HT1080 (cell line): Measurements from ENCODE around the gene PAIP2B. TPM values are rescaled to one million over a fixed set of nuclear protein-coding genes. Genes with fewer than 3 reads are reported as not detected.
"Not testable (repeated sequence)": the region's sequence is repeated elsewhere in the genome, so short reads cannot be mapped to it uniquely, and the experiment has no call there.

Experiments used
- DNase-seq: peaks from one replicate; pipeline ENCODE4 v3.0.0-alpha.2; 2015; ENCODE audit warnings: low read depth
- polyA plus RNA-seq, 2 experiments: library from polyadenylated mRNA; depleted of rRNA; stranded (reverse); fragments of >200 nt; gene quantifications; 2 replicates each; pipeline ENCODE4 v1.2.3, GENCODE V29; 2015
- total RNA-seq: library from RNA; depleted of rRNA; stranded (reverse); fragments of >200 nt; shearing (Covaris generic); gene quantifications from 2 replicates; pipeline ENCODE4 v1.2.3, GENCODE V29; 2014; rRNA removed

Gene PAIP2B
- total RNA-seq = 0.08 and 0.10 TPM in 2 replicates
- 0.30 and 0.36 TPM in 2 replicates for polyA plus RNA-seq (2015; cell fraction: cytosol; rRNA removed)
- 0.17 and 0.29 TPM in 2 replicates for polyA plus RNA-seq (2015; cell fraction: nucleus; rRNA removed)

DNA sequence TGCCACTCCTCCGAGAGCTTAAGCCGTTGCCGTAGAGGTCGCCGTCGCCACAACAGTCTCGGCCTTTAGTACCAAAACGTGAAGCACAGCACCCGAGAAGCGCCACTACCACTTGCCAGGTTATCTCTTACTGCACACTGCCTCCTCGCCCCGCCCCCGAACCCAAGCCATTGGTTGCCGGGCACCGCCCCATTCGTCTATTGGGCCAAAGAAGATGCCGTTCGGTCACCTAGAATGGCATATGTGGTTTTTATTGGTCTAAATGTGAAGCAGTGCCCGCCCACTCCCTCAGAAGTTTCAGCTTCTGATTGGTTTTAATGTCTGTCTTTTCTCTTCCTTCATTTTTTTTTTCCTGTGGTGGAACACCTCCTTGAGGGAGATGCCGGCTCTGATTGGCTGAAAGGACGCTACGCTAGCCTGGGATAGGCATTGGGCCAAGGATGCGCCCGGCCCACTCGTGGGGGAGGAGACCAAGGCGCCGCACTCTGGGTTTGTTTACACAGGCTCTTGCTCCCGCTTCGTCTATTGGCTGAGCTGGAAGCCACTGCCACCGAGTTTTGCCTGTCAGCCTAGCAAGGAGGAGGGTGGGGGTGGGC, at the start of gene PAIP2B:
PAIP2B (minus strand) TSS at position 139 of the 596 bp plus-strand sequence. CDS start 24,514 bp downstream, outside the sequence.
- DNase-seq = peak; percentile 100

DNA sequence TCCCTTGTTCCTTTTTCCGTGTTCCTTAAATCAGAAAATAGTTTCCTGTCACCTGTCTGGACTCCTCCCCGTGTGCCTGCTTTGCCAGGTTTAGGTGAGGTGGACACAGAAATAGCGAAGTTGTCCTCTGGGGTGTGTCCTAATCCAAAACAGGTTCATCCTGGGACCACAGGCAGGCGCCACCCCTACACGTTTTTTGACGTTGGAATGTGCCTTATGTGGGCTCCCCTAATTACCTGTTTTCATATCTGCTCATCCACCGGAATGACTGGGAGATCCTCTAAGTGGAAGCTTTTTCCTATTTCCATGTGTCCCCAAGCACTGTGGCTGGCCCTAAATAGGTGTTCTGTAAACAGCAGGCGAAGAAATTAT, 49.0 kb upstream of the PAIP2B start:
- no peak for DNase-seq

DNA sequence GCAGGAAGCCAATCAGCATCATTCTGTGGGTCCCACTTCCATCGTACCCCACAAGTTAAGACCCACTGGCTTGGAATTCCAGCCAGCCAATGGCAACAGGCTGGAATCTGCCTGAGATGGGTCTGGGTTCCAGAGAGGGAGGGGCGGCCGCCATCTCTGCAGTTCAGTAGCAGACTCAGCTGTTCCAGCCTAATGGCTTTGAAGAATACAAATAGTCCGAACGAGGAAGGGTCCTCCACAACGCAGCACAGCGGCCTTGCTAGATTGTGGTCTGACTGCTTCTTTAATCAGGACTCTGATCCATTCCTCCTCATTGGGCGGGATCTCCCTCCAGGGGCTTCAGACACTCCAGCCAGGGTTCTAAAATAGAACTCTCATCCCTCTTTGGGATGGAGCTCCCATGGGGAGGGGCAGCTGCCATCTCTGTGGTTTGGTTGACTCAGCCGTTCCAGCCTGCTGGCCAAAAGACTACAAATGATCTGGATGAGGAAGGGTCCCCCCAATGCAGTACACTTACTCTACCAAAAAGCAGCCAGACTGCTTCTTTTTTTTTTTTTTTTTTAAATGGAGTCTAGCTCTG, 42.7 kb upstream of the PAIP2B start:
- no peak for DNase-seq

DNA sequence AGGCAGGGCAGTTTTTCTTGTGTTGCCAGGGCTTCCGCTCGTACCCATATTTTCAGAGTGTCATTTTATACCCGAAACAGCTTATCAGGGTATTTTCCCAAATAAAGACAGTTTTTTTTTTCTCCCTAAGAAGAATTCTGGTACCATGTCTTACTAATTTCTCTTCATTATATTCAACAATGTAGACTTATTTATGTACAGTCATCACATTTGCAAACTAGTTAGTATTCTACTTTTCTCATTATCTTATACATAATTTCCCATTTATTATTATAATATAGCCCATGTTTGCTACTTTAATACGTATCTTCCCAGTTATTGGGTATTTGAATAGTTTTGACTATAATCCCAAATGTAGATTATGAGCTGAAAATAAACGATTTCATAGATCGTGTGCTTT, 36.5 kb upstream of the PAIP2B start:
- no peak for DNase-seq

GRCh38 chr2:71261534-71261933, 34.6 kb upstream of the PAIP2B start:
- no peak for DNase-seq

DNA sequence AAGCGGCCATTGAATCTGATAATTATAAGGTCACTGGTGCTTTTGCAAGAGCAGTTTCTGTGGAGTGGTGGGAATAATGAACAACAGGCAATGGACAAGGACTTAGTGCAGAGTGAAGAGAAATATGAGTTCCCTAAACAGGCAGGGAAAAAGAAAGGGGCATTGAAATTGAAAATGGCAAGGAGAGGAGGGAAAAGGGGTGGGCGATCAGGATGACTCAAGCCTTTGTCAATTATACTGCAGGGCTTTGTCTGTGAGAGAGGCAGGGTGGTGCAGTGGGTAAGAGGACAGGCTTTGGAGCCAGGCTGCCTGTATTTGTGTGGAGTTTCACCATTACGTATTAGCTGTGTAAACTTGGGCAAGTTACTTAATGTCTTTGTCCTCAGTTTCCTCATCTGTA, 29.5 kb upstream of the PAIP2B start:
- DNase-seq = no peak

DNA sequence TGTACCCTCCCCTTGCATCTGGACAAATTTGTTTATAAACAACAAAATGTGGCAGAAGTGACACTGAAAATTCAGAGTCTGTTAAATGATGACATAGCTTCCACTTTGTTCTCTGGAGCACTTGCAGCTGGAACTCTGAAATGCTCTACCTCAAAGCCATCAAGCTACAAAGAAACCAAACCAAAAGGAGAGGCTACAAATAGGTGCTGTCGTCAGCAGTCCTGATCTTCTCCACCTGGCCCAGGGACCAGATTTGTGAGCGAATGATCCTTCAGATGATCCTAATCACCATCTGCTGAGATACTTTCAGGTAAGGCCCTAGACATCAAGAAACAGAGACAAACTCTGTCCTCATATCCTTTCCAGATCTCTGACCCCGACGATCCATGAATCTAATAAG, 27.9 kb upstream of the PAIP2B start:
- no peak for DNase-seq

DNA sequence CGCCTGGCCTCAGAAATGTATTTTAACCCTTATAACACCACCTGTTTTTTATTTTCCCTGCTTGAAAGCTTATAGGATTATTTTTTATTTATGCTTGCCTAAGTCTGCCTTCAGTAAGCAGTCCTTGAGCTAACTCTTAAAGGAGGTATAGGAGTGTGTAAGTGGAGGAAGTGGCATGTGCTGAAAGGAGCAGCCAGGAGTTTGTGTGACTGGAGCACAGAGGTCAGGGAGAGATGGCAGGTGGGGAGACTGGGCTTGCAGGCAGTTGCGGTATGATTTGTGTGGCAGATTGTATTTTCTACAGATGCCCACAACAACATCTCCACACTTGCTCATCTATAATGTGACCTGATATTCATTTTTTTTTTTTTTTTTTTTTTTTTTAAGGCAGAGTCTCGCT, 27.2 kb upstream of the PAIP2B start:
- DNase-seq = no peak

DNA sequence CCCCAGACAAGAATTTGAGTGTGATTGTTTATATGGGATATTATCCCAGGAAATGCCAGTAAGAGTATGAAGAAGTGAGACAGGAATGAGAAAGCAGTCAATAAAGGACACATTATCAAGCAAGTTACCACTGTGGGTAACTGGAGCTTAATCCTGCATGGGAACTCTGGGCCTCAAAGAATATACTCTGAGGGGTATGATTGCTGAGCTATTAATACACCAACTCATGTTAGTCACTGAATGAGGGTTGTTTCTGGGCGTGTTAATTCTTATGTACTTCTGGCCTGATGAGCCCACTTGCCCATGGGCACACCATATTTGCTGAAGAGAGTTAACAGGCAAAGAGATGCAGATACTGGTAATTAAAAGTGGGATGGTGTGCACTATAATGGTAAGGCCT, 26.6 kb upstream of the PAIP2B start:
- DNase-seq = no peak

DNA sequence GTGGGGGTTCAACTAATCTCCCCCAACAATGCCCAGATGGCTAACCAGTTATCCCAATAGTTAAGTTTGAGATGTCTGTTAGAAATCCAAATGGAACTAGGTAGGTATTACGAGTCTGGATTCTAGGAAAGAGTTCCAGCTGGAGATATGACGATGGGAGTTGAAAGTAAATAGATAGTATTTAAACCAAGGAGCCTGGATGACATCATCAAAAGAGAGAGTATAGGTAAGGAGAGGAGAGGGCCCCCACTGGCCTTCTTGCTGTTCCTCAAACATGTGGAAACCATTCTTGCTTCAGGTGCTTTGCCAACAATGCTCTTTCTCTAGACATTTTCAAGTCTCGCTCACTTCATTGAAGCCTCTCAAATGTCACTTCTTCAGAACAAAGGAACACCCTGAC, 26.0 kb upstream of the PAIP2B start:
- no peak for DNase-seq

- DNase-seq = no peak
These were observed 24.0 kb upstream of the PAIP2B start for GRCh38 chr2:71250935-71251334.

DNA sequence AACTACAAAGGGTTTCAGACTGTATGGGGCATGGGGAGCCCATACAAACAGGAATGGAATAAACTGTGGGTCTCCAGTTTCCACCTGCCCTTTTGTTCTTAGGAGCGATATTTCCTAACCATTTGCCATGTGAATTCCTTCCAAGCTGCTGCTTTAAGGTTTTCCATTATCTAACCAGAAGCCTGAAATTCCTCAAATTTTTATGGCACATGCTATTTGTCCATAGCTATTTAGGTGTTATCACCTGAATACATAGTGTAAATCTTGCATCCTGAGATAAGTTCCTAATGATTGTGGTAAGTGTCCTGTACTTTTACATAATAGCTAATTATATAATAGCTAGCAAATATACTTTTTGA, 17.4 kb upstream of the PAIP2B start:
- no peak for DNase-seq

GRCh38 chr2:71243634-71244301, 16.9 kb upstream of the PAIP2B start:
- DNase-seq = no peak

DNA sequence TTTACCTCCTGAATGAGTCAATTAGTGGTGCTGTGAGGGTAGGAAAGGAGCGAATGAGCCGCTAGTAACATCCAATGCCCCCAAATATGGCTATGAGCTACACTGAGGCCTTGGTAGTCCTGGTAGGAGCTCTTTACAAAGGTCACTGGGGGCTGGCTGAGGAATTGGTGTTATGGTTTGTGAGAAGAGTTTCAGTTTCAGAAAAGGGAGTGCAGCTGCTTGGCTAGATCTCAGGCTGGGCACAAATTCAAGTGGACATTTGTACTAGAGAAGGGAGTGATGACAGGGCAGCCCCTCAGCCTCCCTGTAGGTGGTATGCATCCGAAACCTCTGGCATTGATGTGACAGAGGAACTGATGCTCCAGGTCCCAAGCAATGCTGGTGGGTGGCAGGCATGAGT, 13.9 kb upstream of the PAIP2B start:
- DNase-seq = no peak

DNA sequence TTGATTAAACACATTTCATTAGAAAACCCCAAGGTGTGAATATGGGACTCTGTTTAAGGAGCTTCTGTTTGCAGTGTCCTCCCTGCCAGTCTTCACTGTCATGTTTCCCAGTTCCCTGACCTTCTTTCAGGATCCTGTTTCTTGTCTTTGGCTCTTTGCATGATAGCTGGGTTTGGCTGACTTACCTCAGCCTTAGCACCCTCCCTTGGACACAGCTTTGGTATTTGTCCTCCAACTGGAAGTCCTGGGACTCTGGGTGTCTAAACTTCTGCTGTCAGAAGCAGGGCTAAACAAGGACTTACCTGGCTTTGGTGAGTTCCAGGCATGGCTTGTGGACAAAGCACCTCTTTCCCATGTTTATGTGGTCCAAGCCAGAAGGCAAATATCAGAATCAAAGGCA, 11.2 kb upstream of the PAIP2B start:
- DNase-seq = no peak

DNA sequence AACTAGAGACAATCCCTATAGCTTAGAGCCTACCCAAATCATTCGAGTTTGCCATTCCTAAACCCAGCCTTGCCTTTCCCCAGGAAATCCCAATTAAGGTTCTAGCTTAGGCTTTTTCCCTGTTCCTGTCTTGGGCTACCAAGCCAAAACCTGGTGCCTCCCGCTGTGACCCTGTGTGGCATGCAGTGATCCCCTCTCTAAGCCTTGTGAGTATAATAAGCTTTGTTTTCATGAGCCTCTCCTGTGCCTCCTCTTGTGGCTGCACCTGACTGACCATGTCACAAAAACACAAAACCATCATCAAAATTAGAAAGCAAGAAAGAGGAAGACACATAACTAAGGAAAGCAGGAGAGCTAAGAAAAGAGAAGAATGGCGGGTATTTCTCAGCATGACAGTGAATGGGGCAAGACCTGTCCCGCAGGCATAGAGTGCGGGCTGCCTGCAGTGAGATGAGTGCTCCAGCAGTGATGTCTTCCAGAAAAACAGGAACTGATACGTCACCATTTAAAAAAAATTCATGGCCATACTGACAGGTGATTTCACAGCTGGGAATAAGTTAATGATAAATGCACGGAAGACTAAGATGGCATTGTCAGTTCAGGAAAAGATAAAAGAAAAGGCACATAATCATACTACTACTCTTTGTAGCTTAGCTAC, 9.2 kb upstream of the PAIP2B start:
- DNase-seq = no peak

GRCh38 chr2:71233072-71233471, 6.2 kb upstream of the PAIP2B start:
- not testable (repeated sequence) for DNase-seq

DNA sequence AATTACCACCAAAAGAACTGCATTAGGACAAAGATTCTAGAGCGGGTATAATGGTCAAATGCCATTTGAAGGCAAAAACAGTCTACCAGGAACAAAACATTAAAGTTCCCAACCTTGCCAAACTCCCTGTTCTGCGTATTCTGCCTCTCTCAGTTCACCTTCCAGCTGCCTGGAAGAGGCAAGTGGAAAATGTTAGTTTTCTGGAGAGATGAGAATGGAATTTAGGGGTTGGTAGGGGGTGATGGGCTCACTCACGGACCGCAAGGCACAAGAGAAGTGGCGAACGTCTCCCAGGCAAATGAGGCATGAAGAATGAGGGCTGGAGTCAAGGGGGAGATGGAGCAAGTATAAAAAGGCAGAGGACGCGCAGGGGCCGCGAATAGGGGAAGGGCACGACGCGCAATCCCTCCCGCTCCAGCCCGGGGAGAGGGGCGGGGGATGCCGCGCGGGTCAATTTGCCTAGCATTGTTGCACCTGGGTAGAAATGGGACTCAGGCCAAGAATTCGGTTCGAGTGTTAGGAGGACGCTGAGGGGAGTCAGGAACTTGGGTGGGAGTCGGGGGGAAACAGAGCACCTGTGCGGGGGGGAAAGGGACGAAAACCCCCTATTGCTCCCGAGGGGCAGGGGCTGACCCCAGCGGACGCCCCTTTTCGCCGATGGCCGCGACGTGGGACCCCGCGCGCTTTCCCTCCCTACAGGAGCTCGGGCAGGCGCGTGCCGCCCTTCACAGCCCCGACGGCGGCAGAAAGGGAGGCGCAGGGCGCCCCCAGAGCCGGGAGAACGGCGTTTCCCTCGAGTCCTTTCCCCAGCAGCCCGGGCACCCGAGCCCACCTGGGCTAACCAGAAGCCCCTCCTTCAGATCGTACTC, 573 bp downstream of the PAIP2B start:
- no peak for DNase-seq

- no peak for DNase-seq
These were observed 2.0 kb downstream of the PAIP2B start for GRCh38 chr2:71224935-71225334.

GRCh38 chr2:71224457-71224856, 2.4 kb downstream of the PAIP2B start:
- no peak for DNase-seq

- peak; percentile 38 for DNase-seq
These were observed 3.1 kb downstream of the PAIP2B start for GRCh38 chr2:71223767-71224333.
